H1 (cell line): ENCODE data around the gene ARMC9. TPM values are rescaled to one million over a fixed set of nuclear protein-coding genes. Genes with fewer than 3 reads are reported as not detected.
A peak's percentile ranks its signal among the peaks of the same experiment; 100 is the strongest.

Experiments
- CTCF ChIA-PET: fragments of 300-600 bp; sonication (Branson Sonifier 250); formaldehyde crosslinking; loops from one replicate; lab custom pipeline; 2021; ENCODE audit not compliant: partially characterized antibody; lab: Charles Lee
- POLR2A ChIA-PET: fragments of 300-600 bp; sonication (Branson Sonifier 250); formaldehyde crosslinking; loops from one replicate; lab custom pipeline; 2021; ENCODE audit warnings: inconsistent platforms; ENCODE audit not compliant: partially characterized antibody; lab: Charles Lee
- DNase-seq, 2 experiments: peaks; one replicate each; pipeline versions ENCODE4 v3.0.0 to v3.0.0-alpha.2; 2010 to 2022; ENCODE audit warnings: low spot score in 2 of 2, low read depth in 1 of 2, mixed read lengths in 1 of 2
- FAIRE-seq: peaks from 2 replicates; lab custom pipeline; 2011; peaks lifted over from hg19 to GRCh38; lab: Jason Lieb, UNC
- H2AFZ ChIP-seq: 2 replicates; pipeline ENCODE4 v1.8.1; 2012; ENCODE audit warnings: low read length, inconsistent platforms
- H2AK5ac ChIP-seq: 2 replicates; pipeline ENCODE4 v1.6.1; 2013; ENCODE audit warnings: low read depth, low read length
- H2BK120ac ChIP-seq: replicated peaks from 2 replicates; pipeline ENCODE3; 2013; ENCODE audit warnings: low read depth, low read length, inconsistent platforms
- H2BK12ac ChIP-seq: 2 replicates; pipeline ENCODE4 v1.6.1; 2013; ENCODE audit warnings: low read depth, low read length
- H2BK15ac ChIP-seq: 2 replicates; pipeline ENCODE4 v1.6.1; 2013; ENCODE audit warnings: low read length
- H2BK20ac ChIP-seq: 2 replicates; pipeline ENCODE4 v1.6.1; 2013; ENCODE audit warnings: low read length
- H2BK5ac ChIP-seq: 2 replicates; pipeline ENCODE4 v1.6.1; 2013; ENCODE audit warnings: low read depth, low read length
- H3K14ac ChIP-seq: 2 replicates; pipeline ENCODE4 v1.6.1; 2013; ENCODE audit warnings: inconsistent platforms; ENCODE audit not compliant: insufficient read length
- H3K18ac ChIP-seq: 2 replicates; pipeline ENCODE4 v1.6.1; 2013; ENCODE audit warnings: low read length; ENCODE audit errors: extremely low read depth
- H3K23ac ChIP-seq: 2 replicates; pipeline ENCODE4 v1.6.1; 2013; ENCODE audit warnings: inconsistent platforms; ENCODE audit not compliant: insufficient read length
- H3K23me2 ChIP-seq: 2 replicates; pipeline ENCODE4 v1.6.1; 2013; ENCODE audit warnings: low read depth, low read length
- H3K27ac ChIP-seq: 2 replicates; pipeline ENCODE4 v1.6.1; 2011; ENCODE audit warnings: low read depth, low read length, inconsistent platforms
- H3K27me3 ChIP-seq, 4 experiments: replicated peaks in 1 of 4; 1 replicate in 1 of 4; 2 replicates in 3 of 4; pipeline versions ENCODE4 v1.6.1 to v1.8.1; 2011 to 2013; ENCODE audit warnings: low read length in 3 of 4, mild to moderate bottlenecking in 3 of 4, inconsistent platforms in 2 of 4, mixed read lengths in 2 of 4, moderate library complexity in 1 of 4; ENCODE audit not compliant: control insufficient read depth in 3 of 4, insufficient read depth in 3 of 4; ENCODE audit errors: extremely low read depth in 1 of 4
- H3K36me3 ChIP-seq, 4 experiments: 2 replicates each; pipeline versions ENCODE4 v1.6.1 to v1.8.1; 2011 to 2013; ENCODE audit warnings: mild to moderate bottlenecking in 4 of 4, low read length in 3 of 4, moderate library complexity in 2 of 4, control low read depth in 1 of 4, inconsistent platforms in 1 of 4; ENCODE audit not compliant: insufficient read depth in 4 of 4, control insufficient read depth in 2 of 4
- H3K4ac ChIP-seq: replicated peaks from 2 replicates; pipeline ENCODE3; 2013; ENCODE audit warnings: low read length, low read depth, mixed read lengths, inconsistent platforms; ENCODE audit not compliant: insufficient read length
- H3K4me1 ChIP-seq, 4 experiments: replicated peaks in 1 of 4; 1 replicate in 1 of 4; 2 replicates in 3 of 4; pipeline versions ENCODE4 v1.6.1 to v1.8.1; 2011 to 2013; ENCODE audit warnings: low read length in 3 of 4, inconsistent platforms in 2 of 4, mixed read lengths in 1 of 4; ENCODE audit not compliant: insufficient read depth in 4 of 4, control insufficient read depth in 3 of 4
- H3K4me2 ChIP-seq, 2 experiments: 2 replicates each; pipeline versions ENCODE4 v1.6.1 to v1.8.1; 2011 to 2013; ENCODE audit warnings: low read depth in 2 of 2, low read length in 2 of 2, control low read depth in 1 of 2, inconsistent platforms in 1 of 2, mild to moderate bottlenecking in 1 of 2; ENCODE audit not compliant: insufficient read depth in 1 of 2
- H3K4me3 ChIP-seq, 4 experiments: fragments of 200-600, 300-600 bp in 1 of 4; sonication (generic), shearing (Covaris generic), sonication (Bioruptor Twin) in 1 of 4; 2 replicates each; pipeline versions ENCODE4 v1.5.1 to v1.8.1; 2011 to 2016; ENCODE audit warnings: low read length in 4 of 4, low read depth in 3 of 4, control low read depth in 2 of 4, inconsistent platforms in 2 of 4, mild to moderate bottlenecking in 2 of 4, mixed read lengths in 1 of 4, moderate library complexity in 1 of 4; ENCODE audit not compliant: insufficient read depth in 2 of 4; ENCODE audit errors: extremely low read depth in 1 of 4
- H3K56ac ChIP-seq: replicated peaks from 2 replicates; pipeline ENCODE3; 2013; ENCODE audit warnings: low read depth, mild to moderate bottlenecking, mixed read lengths, low read length, inconsistent platforms; ENCODE audit not compliant: insufficient read length
- H3K79me1 ChIP-seq: 2 replicates; pipeline ENCODE4 v1.6.1; 2013; ENCODE audit warnings: low read depth, low read length, control low read depth
- H3K79me2 ChIP-seq, 2 experiments: 2 replicates each; pipeline versions ENCODE4 v1.6.1 to v1.8.1; 2012 to 2013; ENCODE audit warnings: low read length in 2 of 2, mild to moderate bottlenecking in 2 of 2, inconsistent platforms in 1 of 2; ENCODE audit not compliant: insufficient read depth in 2 of 2, control insufficient read depth in 1 of 2
- H3K9ac ChIP-seq, 4 experiments: replicated peaks in 1 of 4; 1 replicate in 1 of 4; 2 replicates in 3 of 4; pipeline versions ENCODE4 v1.6.1 to v1.8.1; 2011 to 2013; ENCODE audit warnings: low read depth in 3 of 4, low read length in 3 of 4, control low read depth in 2 of 4, mild to moderate bottlenecking in 2 of 4, moderate library complexity in 2 of 4, inconsistent platforms in 1 of 4; ENCODE audit errors: extremely low read depth in 1 of 4
- H3K9me3 ChIP-seq, 2 experiments: 2 replicates each; pipeline versions ENCODE4 v1.6.1 to v1.8.1; 2012 to 2013; ENCODE audit warnings: mild to moderate bottlenecking in 2 of 2, moderate library complexity in 2 of 2, control low read depth in 1 of 2, inconsistent platforms in 1 of 2, low read depth in 1 of 2, low read length in 1 of 2, mixed read lengths in 1 of 2; ENCODE audit not compliant: insufficient read depth in 2 of 2
- H4K20me1 ChIP-seq, 2 experiments: replicated peaks in 1 of 2; 2 replicates each; pipeline versions ENCODE3 to v1.8.1; 2011 to 2013; ENCODE audit warnings: inconsistent platforms in 2 of 2, low read length in 2 of 2, mild to moderate bottlenecking in 1 of 2; ENCODE audit not compliant: insufficient read depth in 2 of 2, control insufficient read depth in 1 of 2
- H4K5ac ChIP-seq: 2 replicates; pipeline ENCODE4 v1.6.1; 2013; ENCODE audit warnings: low read length, low read depth, mixed read lengths, inconsistent platforms; ENCODE audit not compliant: insufficient read length
- H4K8ac ChIP-seq: 2 replicates; pipeline ENCODE4 v1.8.0; 2013; ENCODE audit warnings: mild to moderate bottlenecking, moderate library complexity, low read length, inconsistent platforms; ENCODE audit not compliant: insufficient read depth; ENCODE audit errors: extremely low read depth
- H4K91ac ChIP-seq: replicated peaks from 2 replicates; pipeline ENCODE3; 2013; ENCODE audit warnings: low read length, mixed read lengths, inconsistent platforms; ENCODE audit not compliant: insufficient read length
- RXRA ChIP-seq: IDR thresholded peaks from 2 replicates; pipeline ENCODE4 v1.6.1; 2011; ENCODE audit warnings: low read depth, mild to moderate bottlenecking, low read length, moderate library complexity; ENCODE audit not compliant: insufficient read depth
- WGBS, 2 experiments: shearing (Covaris generic) in 1 of 2; methylation state at CpG; one replicate each; pipeline versions ENCODE4 v1.1.6 to v1.1.7; 2013 to 2015; ENCODE audit warnings: low lambda C conversion rate in 2 of 2, mixed read lengths in 2 of 2, inconsistent platforms in 1 of 2, low coverage in 1 of 2, missing lambda C conversion rate in 1 of 2; ENCODE audit not compliant: insufficient replicate concordance in 2 of 2, insufficient coverage in 1 of 2, insufficient read length in 1 of 2; ENCODE audit errors: extremely low coverage in 1 of 2, missing lambda C conversion rate in 1 of 2; 5-methylcytosine and 5-hydroxymethylcytosine counted together
- polyA plus RNA-seq, 7 experiments: library from polyadenylated mRNA; depleted of rRNA in 3 of 7; stranded (reverse) in 5 of 7; unstranded in 2 of 7; fragments of >200 nt in 5 of 7; fragments of 200-250 nt in 2 of 7; gene quantifications; 1 replicate in 5 of 7; 2 replicates in 1 of 7; 4 replicates in 1 of 7; pipeline versions ENCODE4 v1.2.1 to v1.2.3, GENCODE V29; 2011 to 2013; ENCODE audit warnings: missing spikeins in 2 of 7, mixed read lengths in 2 of 7
- total RNA-seq: library from RNA; stranded (reverse); fragmentation: NEBNext Ultra II Directional; extraction: Animal tissue kit (Norgen Biotek cat#: 25700); gene quantifications from 2 replicates; pipeline ENCODE4 v1.2.1, GENCODE V29; 2021

Gene ARMC9
- total and polyA plus RNA-seq, 2 of the 8 experiments (the other 6 are each of a cell fraction or from before 2014, with no cell fraction given): 23.2 to 36.1 TPM

- Histone ChIP-seq H3K9me3 (no peaks in the 10 kb centered on the region), H4K8ac (peak overlapping the region; percentile 77), H2AFZ (no peak overlapping the region), H3K36me3 (peaks cover 0 to 18% (median 10%) of the 10 kb centered on the region in 4 experiments; a peak in 4 of 8 replicates), H3K9ac (no peak overlapping the region), H3K56ac (no peak overlapping the region), H4K20me1 (peaks cover 0 to 7% of the 10 kb centered on the region in 2 experiments), H2BK120ac (no peak overlapping the region), H4K5ac (no peak overlapping the region), H3K79me1 (peaks cover 8% of the 10 kb centered on the region), H2BK12ac (no peak overlapping the region), H3K4me1 (peaks cover 3 to 23% (median 17%) of the 10 kb centered on the region in 4 experiments), H3K27ac (no peak overlapping the region), H3K23me2 (peaks cover 3% of the 10 kb centered on the region; the same call in 1 of the 2 replicates), H3K4ac (no peak overlapping the region), H3K4me3 (no peak overlapping the region), H3K14ac (no peak overlapping the region), H2AK5ac (no peak overlapping the region), H2BK5ac (no peak overlapping the region), H2BK15ac (no peak overlapping the region), H3K18ac (no peak overlapping the region), H4K91ac (no peak overlapping the region), H3K4me2 (no peak overlapping the region), H3K27me3 (no peaks in the 10 kb centered on the region), H3K79me2 (peaks cover 0 to 29% of the 10 kb centered on the region in 2 experiments; a peak in 2 of 4 replicates), H2BK20ac (no peak overlapping the region), H3K23ac (no peak overlapping the region)
- CTCF ChIA-PET: interaction anchor here (0.7 to 29.5 kb wide), 13 partner anchors 9 to 637 kb away, joined by 3 to 617 read pairs (median 8); no protein-coding TSS in a partner anchor
- 92% methylated on average over 13 of the region's 23 CpGs; no CpG with 5 or more reads in 1 of the 2 experiments for WGBS, 2 experiments
- DNase-seq (no peak), FAIRE-seq (no peak)
- POLR2A ChIA-PET: interaction anchor here (0.8 to 2.6 kb wide), 6 partner anchors 11 to 65 kb away, joined by 3 to 17 read pairs (median 8); partner anchors contain the start of gene NCL
- no peak for TF ChIP-seq RXRA
Measured at GRCh38 chr2:231399046-231399852, 200.8 kb downstream of the ARMC9 start.
